Measurements from ENCODE around the gene KNOP1. TPM values are rescaled to one million over a fixed set of nuclear protein-coding genes. Genes with fewer than 3 reads are reported as not detected.

Gene KNOP1
- total and polyA plus RNA-seq, 10 of the 15 experiments (the other 5 are each of a cell fraction or from before 2014, with no cell fraction given), result 13.8 to 47.2 (median 32.1) TPM

GRCh38 chr16:19691161-19691711, 26.8 kb downstream of the KNOP1 start:
- BruUV-seq (replicated peaks), result no TSS peak
- RAD21 ChIA-PET (ENCODE audit: unreplicated experiment), result no interaction called here
- Histone ChIP-seq H3K9me3 (replicated peaks; ENCODE audit: control insufficient read depth, insufficient read depth, low read length) (no peaks in the 10 kb centered on the region), H3K36me3 (ENCODE audit: control insufficient read depth in 2 of 2, insufficient read depth in 2 of 2, low read length in 1 of 2) (peaks cover 0 to 5% of the 10 kb centered on the region in 2 experiments; a peak in 3 of 4 replicates), H3K27ac (ENCODE audit: control insufficient read depth, insufficient read depth) (no peak overlapping the region), H2AFZ (ENCODE audit: control insufficient read depth, low read depth, low read length) (no peak overlapping the region), H3K79me2 (ENCODE audit: control insufficient read depth, insufficient read depth, low read length) (no peaks in the 10 kb centered on the region), H3K9ac (ENCODE audit: control insufficient read depth, insufficient read depth, low read length) (no peak overlapping the region), H3K4me3 (no peak overlapping the region), H3K27me3 (replicated peaks in 1 of 2; ENCODE audit: control insufficient read depth in 2 of 2, insufficient read depth in 2 of 2, low read length in 1 of 2) (no peaks in the 10 kb centered on the region), H4K20me1 (ENCODE audit: control insufficient read depth, insufficient read depth) (no peaks in the 10 kb centered on the region), H3K4me1 (ENCODE audit: control insufficient read depth, insufficient read depth, low read length) (no peaks in the 10 kb centered on the region), H3K4me2 (ENCODE audit: control insufficient read depth, insufficient read depth) (no peak overlapping the region)
- SMC1A ChIA-PET (ENCODE audit: uncharacterized antibody, unreplicated experiment), result no interaction called here
- no peak for ATAC-seq
- in situ Hi-C loops (cut with MboI) (no loop called here), intact Hi-C loops (cut with micrococcal nuclease; ENCODE audit: unreplicated experiment) (no loop called here)
- no peak for TF ChIP-seq POLR2AphosphoS5 (IDR thresholded peaks at IDR 0.05; ENCODE audit: low read length)
- TF ChIP-seq STAT3 (IDR thresholded peaks at IDR 0.05; ENCODE audit: low read depth, low read length), result no peak
- POLR2A ChIA-PET, result no interaction called here
- 90% methylated on average over 14 of the region's 14 CpGs for WGBS (ENCODE audit: insufficient coverage, insufficient replicate concordance, low lambda C conversion rate, missing lambda C conversion rate)
- DNase-seq (ENCODE audit: low read depth, low spot score), result no peak
- CTCF ChIA-PET, result no interaction called here
- FAIRE-seq, result no peak

GRCh38 chr16:19690196-19690595, 27.8 kb downstream of the KNOP1 start:
- ATAC-seq (no peak), DNase-seq (ENCODE audit: low read depth, low spot score) (no peak), FAIRE-seq (no peak)
- Histone ChIP-seq H2AFZ (ENCODE audit: control insufficient read depth, low read depth, low read length) (no peak overlapping the region), H3K36me3 (ENCODE audit: control insufficient read depth in 2 of 2, insufficient read depth in 2 of 2, low read length in 1 of 2) (peaks cover 3 to 5% of the 10 kb centered on the region in 2 experiments; a peak in 3 of 4 replicates), H4K20me1 (ENCODE audit: control insufficient read depth, insufficient read depth) (no peaks in the 10 kb centered on the region), H3K9ac (ENCODE audit: control insufficient read depth, insufficient read depth, low read length) (no peak overlapping the region), H3K27me3 (replicated peaks in 1 of 2; ENCODE audit: control insufficient read depth in 2 of 2, insufficient read depth in 2 of 2, low read length in 1 of 2) (no peaks in the 10 kb centered on the region), H3K9me3 (replicated peaks; ENCODE audit: control insufficient read depth, insufficient read depth, low read length) (no peaks in the 10 kb centered on the region), H3K4me2 (ENCODE audit: control insufficient read depth, insufficient read depth) (no peak overlapping the region), H3K27ac (ENCODE audit: control insufficient read depth, insufficient read depth) (no peak overlapping the region), H3K79me2 (ENCODE audit: control insufficient read depth, insufficient read depth, low read length) (no peaks in the 10 kb centered on the region), H3K4me3 (no peak overlapping the region), H3K4me1 (ENCODE audit: control insufficient read depth, insufficient read depth, low read length) (no peaks in the 10 kb centered on the region)
- ChIA-PET POLR2A (interaction anchor here (0.6 kb wide), 1 partner anchor 85 kb away, joined by 12 read pairs; no protein-coding TSS in a partner anchor), CTCF (no interaction called here), RAD21 (ENCODE audit: unreplicated experiment) (no interaction called here), SMC1A (ENCODE audit: uncharacterized antibody, unreplicated experiment) (no interaction called here)
- 94% methylated on average over 4 of the region's 4 CpGs for WGBS (ENCODE audit: insufficient coverage, insufficient replicate concordance, low lambda C conversion rate, missing lambda C conversion rate)
- BruUV-seq (replicated peaks), result no TSS peak
- intact Hi-C loops (cut with micrococcal nuclease; ENCODE audit: unreplicated experiment) (no loop called here), in situ Hi-C loops (cut with MboI) (no loop called here)
- TF ChIP-seq PAX5 (IDR thresholded peaks at IDR 0.05; ENCODE audit: borderline replicate concordance, low read depth, low read length) (no peak), FOS (IDR thresholded peaks at IDR 0.05; ENCODE audit: borderline replicate concordance, extremely low read depth, insufficient read length) (no peak), BCL11A (IDR thresholded peaks at IDR 0.05; ENCODE audit: low read depth, low read length) (no peak), REST (IDR thresholded peaks at IDR 0.05; ENCODE audit: low read depth, low read length) (no peak), NFYB (IDR thresholded peaks at IDR 0.05; ENCODE audit: insufficient read depth, low read depth, low read length) (no peak), MTA2 (IDR thresholded peaks at IDR 0.05; ENCODE audit: low read depth) (no peak), ATF3 (IDR thresholded peaks at IDR 0.05; ENCODE audit: borderline replicate concordance, extremely low read depth, low read depth, low read length) (no peak), SP1 (IDR thresholded peaks at IDR 0.05; ENCODE audit: low read depth, low read length) (no peak), POU2F2 (IDR thresholded peaks at IDR 0.05; ENCODE audit: borderline replicate concordance, low read depth, low read length) (no peak), TCF7 (IDR thresholded peaks at IDR 0.05; ENCODE audit: borderline replicate concordance) (no peak), CBX3 (IDR thresholded peaks at IDR 0.05; ENCODE audit: borderline replicate concordance, low read depth) (no peak), KAT2A (conservative IDR thresholded peaks at IDR 0.05; ENCODE audit: control insufficient read depth, low read depth, low read length) (no peak)

Data from GM12878 (cell line).